Activated T-helper 17 cell treated with anti-CD3 and anti-CD28 coated beads, Interleukin-2, amount 50 U/mL, for 72 hours (primary cell): ENCODE results near the gene DBT. TPM values are rescaled to one million over a fixed set of nuclear protein-coding genes. Genes with fewer than 3 reads are reported as not detected.
"Not testable (repeated sequence)": the region's sequence is repeated elsewhere in the genome, so short reads cannot be mapped to it uniquely, and the experiment has no call there.

Experiments used
- ATAC-seq: fragments of 150-1000 bp; cut with Tn5 transposase; replicated peaks from 2 replicates; pipeline ENCODE4 v1.10.0; 2021; ENCODE audit warnings: mild to moderate bottlenecking, moderate library complexity
- H3K27ac Mint-ChIP-seq: one replicate; pipeline ENCODE4 v1.8.0; 2022; ENCODE audit warnings: mixed read lengths
- H3K27me3 Mint-ChIP-seq: one replicate; pipeline ENCODE4 v1.8.0; 2022; ENCODE audit warnings: mixed read lengths
- H3K36me3 Mint-ChIP-seq: one replicate; pipeline ENCODE4 v1.8.0; 2022; ENCODE audit warnings: low read depth, mild to moderate bottlenecking, mixed read lengths
- H3K4me1 Mint-ChIP-seq: one replicate; pipeline ENCODE4 v1.8.0; 2022; ENCODE audit warnings: mixed read lengths
- H3K4me3 Mint-ChIP-seq: one replicate; pipeline ENCODE4 v1.8.0; 2022; ENCODE audit warnings: mild to moderate bottlenecking, mixed read lengths
- H3K9me3 Mint-ChIP-seq: one replicate; pipeline ENCODE4 v1.8.0; 2022; ENCODE audit warnings: mixed read lengths
- total RNA-seq, 2 donors: library from RNA; stranded (reverse); gene quantifications; one replicate each; pipeline ENCODE4 v1.2.3, GENCODE V29; 2022

The DBT gene
- total RNA-seq, 2 donors from 2014 or later = 12.3 to 12.6 TPM

GRCh38 chr1:100202703-100203102 is 46.9 kb downstream of the DBT start:
- Mint-ChIP-seq H3K36me3 (peaks cover 97% of the 10 kb centered on the region), H3K27ac (peak overlapping the region; percentile 0)
- not testable (repeated sequence) for H3K4me1 Mint-ChIP-seq, H3K27me3 Mint-ChIP-seq, H3K9me3 Mint-ChIP-seq, H3K4me3 Mint-ChIP-seq, ATAC-seq

- ATAC-seq, H3K4me3 Mint-ChIP-seq, H3K27ac Mint-ChIP-seq, H3K4me1 Mint-ChIP-seq, H3K9me3 Mint-ChIP-seq, H3K27me3 Mint-ChIP-seq: not testable (repeated sequence)
- peaks cover 97% of the 10 kb centered on the region for H3K36me3 Mint-ChIP-seq
These were observed 49.6 kb downstream of the DBT start for GRCh38 chr1:100200060-100200459.

- Mint-ChIP-seq H3K4me1 (peaks cover 5% of the 10 kb centered on the region), H3K4me3 (no peak overlapping the region), H3K9me3 (no peaks in the 10 kb centered on the region), H3K36me3 (peaks cover 92% of the 10 kb centered on the region), H3K27ac (no peak overlapping the region), H3K27me3 (no peaks in the 10 kb centered on the region)
- no peak for ATAC-seq
These were observed 51.0 kb downstream of the DBT start for GRCh38 chr1:100198596-100198995.

GRCh38 chr1:100188617-100189016 is 61.0 kb downstream of the DBT start:
- H3K27me3 Mint-ChIP-seq = no peaks in the 10 kb centered on the region
- H3K4me1 Mint-ChIP-seq = no peaks in the 10 kb centered on the region
- peaks cover 18% of the 10 kb centered on the region for H3K36me3 Mint-ChIP-seq
- no peak overlapping the region for H3K27ac Mint-ChIP-seq
- no peaks in the 10 kb centered on the region for H3K9me3 Mint-ChIP-seq
- ATAC-seq = no peak
- H3K4me3 Mint-ChIP-seq = no peak overlapping the region

GRCh38 chr1:100187912-100188311 is 61.7 kb downstream of the DBT start:
- Mint-ChIP-seq H3K27me3 (no peaks in the 10 kb centered on the region), H3K4me3 (no peak overlapping the region), H3K36me3 (peaks cover 16% of the 10 kb centered on the region), H3K4me1 (no peaks in the 10 kb centered on the region), H3K27ac (no peak overlapping the region), H3K9me3 (no peaks in the 10 kb centered on the region)
- ATAC-seq = no peak

- H3K27ac Mint-ChIP-seq = no peak overlapping the region
- no peak for ATAC-seq
These were observed 65.1 kb downstream of the DBT start for GRCh38 chr1:100184536-100184935.

GRCh38 chr1:100183370-100183769 is 66.3 kb downstream of the DBT start:
- H3K27ac Mint-ChIP-seq = no peak overlapping the region
- H3K27me3 Mint-ChIP-seq = no peaks in the 10 kb centered on the region
- ATAC-seq = no peak
- H3K4me3 Mint-ChIP-seq = no peak overlapping the region
- no peaks in the 10 kb centered on the region for H3K9me3 Mint-ChIP-seq
- H3K36me3 Mint-ChIP-seq = no peaks in the 10 kb centered on the region
- H3K4me1 Mint-ChIP-seq = no peaks in the 10 kb centered on the region

More at GRCh38 chr1:100184536-100184935, 65.1 kb downstream of the DBT start:
- H3K27me3 Mint-ChIP-seq = no peaks in the 10 kb centered on the region
- no peak overlapping the region for H3K4me3 Mint-ChIP-seq
- no peaks in the 10 kb centered on the region for H3K4me1 Mint-ChIP-seq
- no peaks in the 10 kb centered on the region for H3K9me3 Mint-ChIP-seq
- no peaks in the 10 kb centered on the region for H3K36me3 Mint-ChIP-seq

GRCh38 chr1:100178091-100178490 is 71.5 kb downstream of the DBT start, which contains the start of gene LRRC39:
TSS of gene LRRC39 (minus strand) at chr1:100178256. CDS start at chr1:100168516, 9,740 bp downstream.
- no peak within 1 kb of the TSS for H3K27ac Mint-ChIP-seq
- H3K36me3 Mint-ChIP-seq = no peaks in the 10 kb centered on the region
- no peaks in the 10 kb centered on the region for H3K9me3 Mint-ChIP-seq
- no peak within 1 kb of the TSS for H3K4me3 Mint-ChIP-seq
- H3K27me3 Mint-ChIP-seq = no peaks in the 10 kb centered on the region
- no peak for ATAC-seq
- H3K4me1 Mint-ChIP-seq = no peaks in the 10 kb centered on the region

GRCh38 chr1:100177295-100178041 is 72.2 kb downstream of the DBT start:
- Mint-ChIP-seq H3K9me3 (no peaks in the 10 kb centered on the region), H3K36me3 (no peaks in the 10 kb centered on the region), H3K4me3 (no peak overlapping the region), H3K27me3 (no peaks in the 10 kb centered on the region), H3K27ac (no peak overlapping the region), H3K4me1 (no peaks in the 10 kb centered on the region)
- no peak for ATAC-seq

- no peaks in the 10 kb centered on the region for H3K4me1 Mint-ChIP-seq
- no peaks in the 10 kb centered on the region for H3K9me3 Mint-ChIP-seq
- no peak for ATAC-seq
- no peak overlapping the region for H3K4me3 Mint-ChIP-seq
- no peaks in the 10 kb centered on the region for H3K27me3 Mint-ChIP-seq
- no peaks in the 10 kb centered on the region for H3K36me3 Mint-ChIP-seq
- no peak overlapping the region for H3K27ac Mint-ChIP-seq
These were observed 81.6 kb downstream of the DBT start for GRCh38 chr1:100168051-100168450.

- Mint-ChIP-seq H3K9me3 (no peaks in the 10 kb centered on the region), H3K27me3 (no peaks in the 10 kb centered on the region), H3K36me3 (no peaks in the 10 kb centered on the region), H3K27ac (no peak overlapping the region), H3K4me3 (no peak overlapping the region), H3K4me1 (no peaks in the 10 kb centered on the region)
- ATAC-seq = no peak
These were observed 84.9 kb downstream of the DBT start for GRCh38 chr1:100164702-100165101.

- no peaks in the 10 kb centered on the region for H3K4me1 Mint-ChIP-seq
- H3K4me3 Mint-ChIP-seq = no peak overlapping the region
- H3K9me3 Mint-ChIP-seq = no peaks in the 10 kb centered on the region
- H3K27me3 Mint-ChIP-seq = no peaks in the 10 kb centered on the region
- H3K27ac Mint-ChIP-seq = no peak overlapping the region
- H3K36me3 Mint-ChIP-seq = no peaks in the 10 kb centered on the region
- no peak for ATAC-seq
These were observed 85.4 kb downstream of the DBT start for GRCh38 chr1:100164216-100164615.

GRCh38 chr1:100162881-100163280 is 86.8 kb downstream of the DBT start:
- no peak for ATAC-seq
- Mint-ChIP-seq H3K9me3 (no peaks in the 10 kb centered on the region), H3K4me3 (no peak overlapping the region), H3K36me3 (no peaks in the 10 kb centered on the region), H3K27me3 (no peaks in the 10 kb centered on the region), H3K4me1 (no peaks in the 10 kb centered on the region), H3K27ac (no peak overlapping the region)

GRCh38 chr1:100152271-100152670 is 97.4 kb downstream of the DBT start:
- peak; percentile 32 for ATAC-seq

GRCh38 chr1:100151679-100152078 is 98.0 kb downstream of the DBT start:
- Mint-ChIP-seq H3K36me3 (peaks cover 32% of the 10 kb centered on the region), H3K27ac (peak overlapping the region; percentile 25), H3K4me3 (no peak overlapping the region), H3K4me1 (peaks cover 8% of the 10 kb centered on the region), H3K27me3 (no peaks in the 10 kb centered on the region), H3K9me3 (no peaks in the 10 kb centered on the region)
- ATAC-seq = no peak

More at GRCh38 chr1:100152271-100152670, 97.4 kb downstream of the DBT start:
- H3K4me1 Mint-ChIP-seq = peaks cover 8% of the 10 kb centered on the region
- no peaks in the 10 kb centered on the region for H3K9me3 Mint-ChIP-seq
- peaks cover 29% of the 10 kb centered on the region for H3K36me3 Mint-ChIP-seq
- no peak overlapping the region for H3K4me3 Mint-ChIP-seq
- no peaks in the 10 kb centered on the region for H3K27me3 Mint-ChIP-seq
- H3K27ac Mint-ChIP-seq = peak overlapping the region; percentile 25
